ENCODE data around the gene CCDC30. TPM values are rescaled to one million over a fixed set of nuclear protein-coding genes. Genes with fewer than 3 reads are reported as not detected.

Gene CCDC30
- total RNA-seq, 6 donors from 2014 or later = 4.4 to 40.9 (median 8.2) TPM

- H3K4me1 ChIP-seq = no peaks in the 10 kb centered on the region
- TF ChIP-seq EP300 (IDR thresholded peaks at IDR 0.05) = no peak
- TF ChIP-seq, protein P1, sequence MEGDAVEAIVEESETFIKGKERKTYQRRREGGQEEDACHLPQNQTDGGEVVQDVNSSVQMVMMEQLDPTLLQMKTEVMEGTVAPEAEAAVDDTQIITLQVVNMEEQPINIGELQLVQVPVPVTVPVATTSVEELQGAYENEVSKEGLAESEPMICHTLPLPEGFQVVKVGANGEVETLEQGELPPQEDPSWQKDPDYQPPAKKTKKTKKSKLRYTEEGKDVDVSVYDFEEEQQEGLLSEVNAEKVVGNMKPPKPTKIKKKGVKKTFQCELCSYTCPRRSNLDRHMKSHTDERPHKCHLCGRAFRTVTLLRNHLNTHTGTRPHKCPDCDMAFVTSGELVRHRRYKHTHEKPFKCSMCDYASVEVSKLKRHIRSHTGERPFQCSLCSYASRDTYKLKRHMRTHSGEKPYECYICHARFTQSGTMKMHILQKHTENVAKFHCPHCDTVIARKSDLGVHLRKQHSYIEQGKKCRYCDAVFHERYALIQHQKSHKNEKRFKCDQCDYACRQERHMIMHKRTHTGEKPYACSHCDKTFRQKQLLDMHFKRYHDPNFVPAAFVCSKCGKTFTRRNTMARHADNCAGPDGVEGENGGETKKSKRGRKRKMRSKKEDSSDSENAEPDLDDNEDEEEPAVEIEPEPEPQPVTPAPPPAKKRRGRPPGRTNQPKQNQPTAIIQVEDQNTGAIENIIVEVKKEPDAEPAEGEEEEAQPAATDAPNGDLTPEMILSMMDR (IDR thresholded peaks at IDR 0.05) = no peak
- TF ChIP-seq POLR2AphosphoS5 (IDR thresholded peaks at IDR 0.05) = no peak
- no peak overlapping the region for H3K27ac ChIP-seq
- DNase-seq (no peak), ATAC-seq (ENCODE audit: low FRiP score in 2 of 2) (no peak)
- 93 to 94% methylated on average over 6 of the region's 6 CpGs for WGBS, 2 donors
- H3K4me3 ChIP-seq = no peak overlapping the region
- H3K9me3 ChIP-seq = no peaks in the 10 kb centered on the region
- no peaks in the 10 kb centered on the region for H3K36me3 ChIP-seq
- H3K27me3 ChIP-seq = no peaks in the 10 kb centered on the region
Measured at GRCh38 chr1:42433369-42433768, 29.7 kb upstream of the CCDC30 start.

DNA sequence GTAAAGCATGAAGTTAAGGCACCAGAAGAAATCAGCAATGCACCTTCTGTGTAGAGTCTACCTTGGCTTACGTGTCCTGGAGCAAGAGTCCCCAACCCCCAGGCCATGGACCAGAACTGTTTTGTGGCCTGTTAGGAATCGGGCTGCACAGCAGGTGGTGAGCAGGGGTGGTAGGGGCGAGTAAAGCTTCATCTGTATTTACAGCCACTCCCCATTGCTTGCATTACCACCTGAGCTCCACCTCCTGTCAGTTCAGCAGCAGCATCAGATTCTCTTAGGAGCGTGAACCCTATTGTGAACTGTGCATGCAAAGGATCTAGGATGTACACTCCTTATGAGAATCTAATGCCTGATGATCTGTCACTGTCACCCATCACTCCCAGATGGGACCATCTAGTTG lies 28.7 kb upstream of the CCDC30 start:
- Histone ChIP-seq H3K4me3 (no peak overlapping the region), H3K36me3 (no peaks in the 10 kb centered on the region), H3K27ac (no peak overlapping the region), H3K27me3 (no peaks in the 10 kb centered on the region), H3K9me3 (no peaks in the 10 kb centered on the region), H3K4me1 (no peaks in the 10 kb centered on the region)
- 96 to 100% methylated on average over 4 of the region's 4 CpGs for WGBS, 2 donors
- DNase-seq (no peak), ATAC-seq (ENCODE audit: low FRiP score in 2 of 2) (no peak)
- TF ChIP-seq, protein P1 (IDR thresholded peaks at IDR 0.05) = no peak
- TF ChIP-seq POLR2A (IDR thresholded peaks at IDR 0.05) (no peak), POLR2AphosphoS5 (IDR thresholded peaks at IDR 0.05) (no peak), EP300 (IDR thresholded peaks at IDR 0.05) (no peak)

GRCh38 chr1:42439940-42440339 lies 23.1 kb upstream of the CCDC30 start:
- no peaks in the 10 kb centered on the region for H3K9me3 ChIP-seq
- WGBS, 2 donors = 62 to 64% methylated on average over 2 of the region's 2 CpGs
- no peaks in the 10 kb centered on the region for H3K36me3 ChIP-seq
- H3K4me3 ChIP-seq = no peak overlapping the region
- DNase-seq = no peak
- TF ChIP-seq POLR2A (IDR thresholded peaks at IDR 0.05) = no peak
- peak in 1 of 2 donors; percentile 32 for ATAC-seq (ENCODE audit: low FRiP score in 2 of 2)
- no peak overlapping the region for H3K27ac ChIP-seq
- H3K27me3 ChIP-seq = no peaks in the 10 kb centered on the region
- no peaks in the 10 kb centered on the region for H3K4me1 ChIP-seq

- TF ChIP-seq POLR2A (IDR thresholded peaks at IDR 0.05) (no peak), EP300 (IDR thresholded peaks at IDR 0.05) (no peak), POLR2AphosphoS5 (IDR thresholded peaks at IDR 0.05) (no peak)
- TF ChIP-seq, protein P1 (IDR thresholded peaks at IDR 0.05) = no peak
- Histone ChIP-seq H3K9me3 (no peaks in the 10 kb centered on the region), H3K27ac (no peak overlapping the region), H3K36me3 (no peaks in the 10 kb centered on the region), H3K4me3 (no peak overlapping the region), H3K4me1 (no peaks in the 10 kb centered on the region), H3K27me3 (no peaks in the 10 kb centered on the region)
- ATAC-seq (ENCODE audit: low FRiP score in 2 of 2) (no peak), DNase-seq (no peak)
- WGBS, 2 donors = 34 to 66% methylated on average over 2 of the region's 2 CpGs
Measured at GRCh38 chr1:42442662-42443061, 20.4 kb upstream of the CCDC30 start.

GRCh38 chr1:42449256-42449655 lies 13.8 kb upstream of the CCDC30 start:
- DNase-seq = no peak
- no peak overlapping the region for H3K4me3 ChIP-seq

More at GRCh38 chr1:42449256-42449655, 13.8 kb upstream of the CCDC30 start:
- H3K4me1 ChIP-seq = no peaks in the 10 kb centered on the region
- TF ChIP-seq, protein P1 (IDR thresholded peaks at IDR 0.05) = no peak
- TF ChIP-seq POLR2A (IDR thresholded peaks at IDR 0.05) = no peak
- TF ChIP-seq POLR2AphosphoS5 (IDR thresholded peaks at IDR 0.05) = no peak
- TF ChIP-seq EP300 (IDR thresholded peaks at IDR 0.05) = no peak
- H3K27me3 ChIP-seq = no peaks in the 10 kb centered on the region
- H3K27ac ChIP-seq = no peak overlapping the region
- H3K9me3 ChIP-seq = no peaks in the 10 kb centered on the region
- no peak for ATAC-seq (ENCODE audit: low FRiP score in 2 of 2)
- no peaks in the 10 kb centered on the region for H3K36me3 ChIP-seq

Measured in upper lobe of left lung (tissue), 6 donors.